Endothelial cell of umbilical vein (primary cell): ENCODE results near the gene PTGER4.

ENCODE experiments used
- EZH2 ChIP-seq: IDR thresholded peaks from 2 replicates; pipeline ENCODE4 v1.6.1; 2012; ENCODE audit warnings: borderline replicate concordance, low read depth, mild to moderate bottlenecking, moderate library complexity, low read length, inconsistent platforms; ENCODE audit not compliant: severe bottlenecking
- FOS ChIP-seq: IDR thresholded peaks from 2 replicates; pipeline ENCODE4 v1.6.1; 2011; ENCODE audit warnings: mild to moderate bottlenecking, low read length, moderate library complexity, borderline replicate concordance; ENCODE audit not compliant: insufficient read depth
- GATA2 ChIP-seq: IDR thresholded peaks from 2 replicates; pipeline ENCODE4 v1.7.0; 2011; ENCODE audit warnings: low read depth, mild to moderate bottlenecking, moderate library complexity, mixed read lengths, low read length; ENCODE audit not compliant: insufficient read length, insufficient read depth
- JUN ChIP-seq: IDR thresholded peaks from 2 replicates; pipeline ENCODE4 v1.6.1; 2011; ENCODE audit warnings: borderline replicate concordance, low read depth; ENCODE audit not compliant: insufficient read length, insufficient read depth
- MYC ChIP-seq: IDR thresholded peaks from one replicate; pipeline ENCODE4 v1.6.1; 2011; ENCODE audit warnings: mild to moderate bottlenecking, low read depth, low read length
- POLR2A ChIP-seq: IDR thresholded peaks from 2 replicates; pipeline ENCODE4 v1.6.1; 2012; ENCODE audit warnings: low read depth, mild to moderate bottlenecking, control low read depth, low read length
- POLR2AphosphoS5 ChIP-seq: IDR thresholded peaks from 2 replicates; pipeline ENCODE4 v1.6.1; 2012; ENCODE audit warnings: low read depth, mild to moderate bottlenecking, control low read depth, low read length, moderate library complexity; ENCODE audit not compliant: insufficient read depth
- TF ChIP-seq, protein P1 (sequence below), 2 donors: IDR thresholded peaks; 1 replicate in 1 of 2; 2 replicates in 1 of 2; pipeline ENCODE4 v1.5.1; 2011; ENCODE audit warnings: low read length in 2 of 2, mild to moderate bottlenecking in 2 of 2, moderate library complexity in 2 of 2, control low read depth in 1 of 2, inconsistent platforms in 1 of 2, low read depth in 1 of 2; ENCODE audit not compliant: insufficient read depth in 1 of 2; ENCODE audit errors: extremely low read depth in 1 of 2
- TF ChIP-seq, protein P2 (sequence below): IDR thresholded peaks from 2 replicates; pipeline ENCODE4 v1.6.1; 2011; ENCODE audit not compliant: insufficient read depth, insufficient read length

DNA sequence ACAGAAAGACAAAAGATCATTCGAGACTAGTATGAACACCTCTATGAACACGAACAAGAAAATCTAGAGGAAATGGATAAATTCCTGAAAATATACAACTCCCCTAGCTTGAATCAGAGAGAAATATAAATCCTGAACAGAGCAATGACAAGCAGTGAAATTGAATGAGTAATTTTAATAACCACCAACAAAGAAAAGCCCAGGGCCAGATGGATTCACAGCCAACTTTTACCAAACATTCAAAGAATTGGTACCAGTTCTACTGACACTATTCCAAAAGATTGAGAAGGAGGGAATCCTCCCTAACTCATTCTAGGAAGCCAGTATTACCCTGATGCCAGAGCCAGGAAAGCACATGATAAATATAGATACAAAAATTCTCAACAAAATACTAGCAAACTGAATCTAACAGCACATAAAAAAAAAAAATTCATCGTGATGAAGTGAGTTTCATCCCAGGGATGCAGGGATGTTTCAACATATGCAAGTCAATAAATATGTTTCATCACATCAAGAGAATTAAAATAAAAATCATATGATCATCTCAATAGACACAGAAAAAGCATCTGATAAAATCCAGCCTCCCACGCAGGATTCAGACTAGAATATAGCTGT, 25.2 kb upstream of the PTGER4 start:
- TF ChIP-seq GATA2 (no peak), EZH2 (no peak), POLR2A (no peak), POLR2AphosphoS5 (no peak), FOS (no peak), JUN (no peak), MYC (no peak)
- TF ChIP-seq, protein P1, sequence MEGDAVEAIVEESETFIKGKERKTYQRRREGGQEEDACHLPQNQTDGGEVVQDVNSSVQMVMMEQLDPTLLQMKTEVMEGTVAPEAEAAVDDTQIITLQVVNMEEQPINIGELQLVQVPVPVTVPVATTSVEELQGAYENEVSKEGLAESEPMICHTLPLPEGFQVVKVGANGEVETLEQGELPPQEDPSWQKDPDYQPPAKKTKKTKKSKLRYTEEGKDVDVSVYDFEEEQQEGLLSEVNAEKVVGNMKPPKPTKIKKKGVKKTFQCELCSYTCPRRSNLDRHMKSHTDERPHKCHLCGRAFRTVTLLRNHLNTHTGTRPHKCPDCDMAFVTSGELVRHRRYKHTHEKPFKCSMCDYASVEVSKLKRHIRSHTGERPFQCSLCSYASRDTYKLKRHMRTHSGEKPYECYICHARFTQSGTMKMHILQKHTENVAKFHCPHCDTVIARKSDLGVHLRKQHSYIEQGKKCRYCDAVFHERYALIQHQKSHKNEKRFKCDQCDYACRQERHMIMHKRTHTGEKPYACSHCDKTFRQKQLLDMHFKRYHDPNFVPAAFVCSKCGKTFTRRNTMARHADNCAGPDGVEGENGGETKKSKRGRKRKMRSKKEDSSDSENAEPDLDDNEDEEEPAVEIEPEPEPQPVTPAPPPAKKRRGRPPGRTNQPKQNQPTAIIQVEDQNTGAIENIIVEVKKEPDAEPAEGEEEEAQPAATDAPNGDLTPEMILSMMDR (IDR thresholded peaks at IDR 0.05; ENCODE audit: extremely low read depth in 1 of 2, insufficient read depth in 1 of 2, low read depth in 1 of 2, low read length in 2 of 2), result no peak
- TF ChIP-seq, protein P2, sequence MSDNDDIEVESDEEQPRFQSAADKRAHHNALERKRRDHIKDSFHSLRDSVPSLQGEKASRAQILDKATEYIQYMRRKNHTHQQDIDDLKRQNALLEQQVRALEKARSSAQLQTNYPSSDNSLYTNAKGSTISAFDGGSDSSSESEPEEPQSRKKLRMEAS, result no peak
